GM19467 (cell line): Measurements from ENCODE around the gene TMCO1.
"Not testable (repeated sequence)": the region's sequence is repeated elsewhere in the genome, so short reads cannot be mapped to it uniquely, and the experiment has no call there.

ENCODE experiments used
- ATAC-seq: cut with Tn5 transposase; IDR thresholded peaks from one replicate; pipeline ENCODE4 v1.9.1; 2021; ENCODE audit warnings: mild to moderate bottlenecking, moderate library complexity; ENCODE audit not compliant: unreplicated experiment

The TMCO1 gene

GRCh38 chr1:165688046-165688445, 80.6 kb downstream of the TMCO1 start:
- ATAC-seq: no peak

- no peak for ATAC-seq
Measured at GRCh38 chr1:165686971-165687433, 81.7 kb downstream of the TMCO1 start.

GRCh38 chr1:165686121-165686970, 82.3 kb downstream of the TMCO1 start:
- no peak for ATAC-seq

GRCh38 chr1:165683848-165684485, 84.7 kb downstream of the TMCO1 start:
- ATAC-seq: no peak

- ATAC-seq: not testable (repeated sequence)
Measured at GRCh38 chr1:165680773-165681172, 87.9 kb downstream of the TMCO1 start.

- ATAC-seq: no peak
Measured at GRCh38 chr1:165680303-165680702, 88.4 kb downstream of the TMCO1 start.

GRCh38 chr1:165679282-165680036, 89.2 kb downstream of the TMCO1 start:
- no peak for ATAC-seq

GRCh38 chr1:165678509-165678908, 90.2 kb downstream of the TMCO1 start:
- no peak for ATAC-seq
